HepG2 (cell line): ENCODE measurements around the gene CNN3. TPM values are rescaled to one million over a fixed set of nuclear protein-coding genes. Genes with fewer than 3 reads are reported as not detected.

Experiments used
- ATAC-seq: fragments of 200-7000 bp; cut with Tn5 transposase; 3 replicates; pipeline ENCODE4 v1.9.1; 2020; ENCODE audit warnings: mild to moderate bottlenecking, moderate library complexity
- BruUV-seq: library from RNA; stranded (reverse); fragments of 400-500 nt; replicated peaks from 2 replicates; lab custom pipeline; 2021; lab: Mats Ljungman, UMichigan
- CTCF ChIA-PET: fragments of 300-600 bp; formaldehyde crosslinking; extraction: SDS; loops from one replicate; lab custom pipeline; 2021; ENCODE audit warnings: low total read pairs, inconsistent platforms, low intra/inter-chr PET ratio; lab: Yijun Ruan, JAX
- POLR2A ChIA-PET: fragments of 350-600 bp; sonication (Branson Sonifier 250); formaldehyde crosslinking; loops from one replicate; lab custom pipeline; 2020; ENCODE audit warnings: antibody characterized with exemption, inconsistent platforms; lab: Yijun Ruan, JAX
- DNase-seq: peaks from one replicate; pipeline ENCODE4 v3.0.0-alpha.2; 2015; ENCODE audit warnings: low spot score
- FAIRE-seq: peaks from 3 replicates; lab custom pipeline; 2011; peaks lifted over from hg19 to GRCh38; lab: Jason Lieb, UNC
- H2AFZ ChIP-seq: one replicate; pipeline ENCODE4 v1.6.1; 2011; ENCODE audit warnings: low read length, inconsistent platforms
- H3K27ac ChIP-seq: fragments of 300-600 bp; 3 replicates; pipeline ENCODE4 v1.8.0; 2011; ENCODE audit warnings: mixed run types, mild to moderate bottlenecking, mixed read lengths, low read length, inconsistent platforms; ENCODE audit not compliant: insufficient read depth; ENCODE audit errors: extremely low read length
- H3K27me3 ChIP-seq, 2 experiments: fragments of 200-600 bp in 1 of 2; 2 replicates in 1 of 2; 3 replicates in 1 of 2; pipeline versions ENCODE4 v1.6.0 to v1.8.0; 2011; ENCODE audit warnings: low read length in 2 of 2, mild to moderate bottlenecking in 2 of 2, moderate library complexity in 2 of 2, inconsistent platforms in 1 of 2; ENCODE audit not compliant: insufficient read depth in 2 of 2, control insufficient read depth in 1 of 2
- H3K36me3 ChIP-seq, 2 experiments: fragments of 200-600 bp in 1 of 2; replicated peaks in 1 of 2; 2 replicates in 1 of 2; 3 replicates in 1 of 2; pipeline versions ENCODE4 v1.5.1 to v1.8.0; 2011; ENCODE audit warnings: low read length in 2 of 2, inconsistent platforms in 1 of 2; ENCODE audit not compliant: insufficient read depth in 2 of 2, control insufficient read depth in 1 of 2
- H3K4me1 ChIP-seq: 2 replicates; pipeline ENCODE4 v1.5.1; 2012; ENCODE audit warnings: low read length, inconsistent platforms; ENCODE audit not compliant: insufficient read depth
- H3K4me2 ChIP-seq: 2 replicates; pipeline ENCODE4 v1.6.0; 2011; ENCODE audit warnings: low read depth, low read length, inconsistent platforms
- H3K4me3 ChIP-seq, 3 experiments: fragments of 200-600 bp in 1 of 3; sonication (generic), shearing (Covaris generic) in 1 of 3; replicated peaks in 1 of 3; 2 replicates each; pipeline ENCODE4 v1.5.1; 2011 to 2016; ENCODE audit warnings: low read length in 3 of 3, inconsistent platforms in 2 of 3, low read depth in 2 of 3, mild to moderate bottlenecking in 2 of 3, control low read depth in 1 of 3, mixed read lengths in 1 of 3; ENCODE audit not compliant: insufficient read depth in 1 of 3
- H3K79me2 ChIP-seq: one replicate; pipeline ENCODE4 v1.6.1; 2011; ENCODE audit warnings: low read length, inconsistent platforms; ENCODE audit not compliant: insufficient read depth
- H3K9ac ChIP-seq: 2 replicates; pipeline ENCODE4 v1.6.0; 2011; ENCODE audit warnings: mild to moderate bottlenecking, low read depth, low read length, inconsistent platforms; ENCODE audit not compliant: insufficient read depth
- H3K9me3 ChIP-seq: 2 replicates; pipeline ENCODE4 v1.5.1; 2012; ENCODE audit warnings: mild to moderate bottlenecking, low read length
- H4K20me1 ChIP-seq: 2 replicates; pipeline ENCODE4 v1.6.0; 2011; ENCODE audit warnings: inconsistent platforms, mild to moderate bottlenecking, low read length, moderate library complexity; ENCODE audit not compliant: insufficient read depth
- HCFC1 ChIP-seq: fragments of 150-350 bp; IDR thresholded peaks from 2 replicates; pipeline ENCODE4 v1.6.1; 2014; ENCODE audit warnings: low read depth, low read length
- KDM2A ChIP-seq: sonication (generic); formaldehyde crosslinking; IDR thresholded peaks from 2 replicates; pipeline ENCODE4 v1.4.0; 2020; ENCODE audit warnings: low read depth, missing genetic modification reagents, borderline replicate concordance
- KDM3A ChIP-seq: IDR thresholded peaks from 2 replicates; pipeline ENCODE4 v1.6.1; 2018; ENCODE audit warnings: low read depth, missing compliant biosample characterization
- MAZ ChIP-seq, 2 experiments: sonication (generic) in 1 of 2; formaldehyde crosslinking in 1 of 2; IDR thresholded peaks; 2 replicates each; pipeline versions ENCODE4 v1.5.0 to v1.6.1; 2012 to 2020; ENCODE audit warnings: low read depth in 2 of 2, mild to moderate bottlenecking in 2 of 2, borderline replicate concordance in 1 of 2, improper control_type of control experiment in 1 of 2, low read length in 1 of 2, missing genetic modification reagents in 1 of 2, moderate library complexity in 1 of 2
- MBD4 ChIP-seq: IDR thresholded peaks from 2 replicates; pipeline ENCODE4 v1.6.1; 2012; ENCODE audit warnings: low read length, inconsistent platforms, borderline replicate concordance
- NFE2 ChIP-seq: sonication (generic); formaldehyde crosslinking; IDR thresholded peaks from 2 replicates; pipeline ENCODE4 v1.4.0; 2020; ENCODE audit warnings: missing genetic modification reagents
- PAF1 ChIP-seq: IDR thresholded peaks from 2 replicates; pipeline ENCODE4 v1.6.1; 2016; ENCODE audit warnings: missing genetic modification reagents, missing compliant biosample characterization
- SRSF9 ChIP-seq: fragments of 200-400 bp; formaldehyde crosslinking; IDR thresholded peaks from 2 replicates; pipeline ENCODE4 v1.6.1; 2018; ENCODE audit warnings: borderline replicate concordance, mild to moderate bottlenecking, low read depth, low read length; ENCODE audit not compliant: insufficient read depth, poor library complexity, severe bottlenecking
- ZNF251 ChIP-seq: sonication (generic); formaldehyde crosslinking; IDR thresholded peaks from 2 replicates; pipeline ENCODE4 v1.9.0; 2021; ENCODE audit warnings: mild to moderate bottlenecking, missing genetic modification reagents
- ZNF33B ChIP-seq: sonication (generic); formaldehyde crosslinking; IDR thresholded peaks from 2 replicates; pipeline ENCODE4 v1.5.1; 2020; ENCODE audit warnings: mild to moderate bottlenecking, missing genetic modification reagents
- ZNF605 ChIP-seq: sonication (generic); formaldehyde crosslinking; IDR thresholded peaks from 2 replicates; pipeline ENCODE4 v1.8.0; 2022; ENCODE audit warnings: mild to moderate bottlenecking, missing genetic modification reagents
- WGBS: methylation state at CpG from one replicate; pipeline ENCODE4 v1.1.6; 2017; ENCODE audit warnings: low lambda C conversion rate; 5-methylcytosine and 5-hydroxymethylcytosine counted together
- in situ Hi-C: cut with HindIII; loops from 2 replicates; pipeline ENCODE4 v1.10.0; 2017; ENCODE audit warnings: low pct_unique_long_range_greater_than_20kb; ENCODE audit not compliant: extremely low pct_ligation_motif_present
- intact Hi-C: fragments of 100-400 bp; cut with micrococcal nuclease; formaldehyde crosslinking; loops from one replicate; pipeline ENCODE4 v1.10.0; 2022; ENCODE audit not compliant: unreplicated experiment
- polyA plus RNA-seq, 8 experiments: library from polyadenylated mRNA; depleted of rRNA in 3 of 8; stranded (reverse) in 7 of 8; unstranded in 1 of 8; fragments of >200 nt; fragmentation: Illumina TruSeq in 4 of 8; extraction: Trizol in 4 of 8; gene quantifications; 2 replicates each; pipeline versions ENCODE4 v1.2.1 to v1.2.3, GENCODE V29; 2011 to 2016; ENCODE audit warnings: low read depth in 4 of 8, missing spikeins in 1 of 8, mixed read lengths in 1 of 8; ENCODE audit not compliant: insufficient read depth in 1 of 8
- total RNA-seq, 5 experiments: library from RNA; depleted of rRNA; stranded (reverse); fragments of >200 nt; fragmentation: Illumina TruSeq; extraction: Trizol; gene quantifications; 2 replicates each; pipeline ENCODE4 v1.2.3, GENCODE V29; 2016; ENCODE audit warnings: low read depth in 1 of 5
- TF ChIP-seq, protein P1 (sequence below): sonication (generic); formaldehyde crosslinking; IDR thresholded peaks from 2 replicates; pipeline ENCODE4 v1.4.0; 2020; ENCODE audit warnings: mild to moderate bottlenecking, missing genetic modification reagents

The CNN3 gene
- total and polyA plus RNA-seq, 2 of the 13 experiments (the other 11 are each of a cell fraction or from before 2014, with no cell fraction given), result 113 to 223 TPM

DNA sequence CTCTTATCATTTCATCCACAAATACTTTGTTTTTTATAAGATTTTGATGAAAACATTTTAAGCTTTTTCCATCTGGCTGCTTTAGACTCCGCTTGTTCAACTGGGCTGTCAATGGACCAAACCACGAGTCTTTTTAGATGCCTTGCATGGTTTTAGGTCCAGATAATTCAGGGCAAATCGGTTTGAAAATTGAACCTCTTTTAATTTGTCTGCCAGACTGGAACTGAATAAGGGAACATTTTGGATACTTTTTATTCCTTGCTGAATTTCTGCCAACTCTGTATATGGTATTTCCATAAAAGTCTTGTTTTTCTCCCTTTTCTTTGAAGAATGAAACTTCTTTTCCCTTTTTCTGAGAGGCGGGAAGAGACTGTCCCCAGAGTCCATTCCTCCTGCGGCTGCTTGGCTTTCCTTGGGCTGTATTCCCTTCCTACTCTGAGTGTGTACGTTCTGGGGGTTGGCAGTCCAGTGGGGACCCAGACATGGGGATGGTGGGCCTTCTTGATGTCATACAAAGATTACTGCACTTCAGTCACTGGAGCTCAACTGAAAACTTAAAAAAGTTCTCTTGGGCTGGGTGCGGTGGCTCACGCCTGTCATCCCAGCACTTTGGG is 46.5 kb upstream of the CNN3 start (continued):
- TF ChIP-seq ZNF251 (CRISPR knock-in tag) (no peak), MBD4 (no peak), SRSF9 (no peak), PAF1 (CRISPR knock-in tag) (no peak), MAZ (IDR thresholded peaks at IDR 0.05; ENCODE audit: borderline replicate concordance, low read depth, low read length) (no peak), MAZ (CRISPR knock-in tag; IDR thresholded peaks at IDR 0.05; ENCODE audit: low read depth) (no peak)

DNA sequence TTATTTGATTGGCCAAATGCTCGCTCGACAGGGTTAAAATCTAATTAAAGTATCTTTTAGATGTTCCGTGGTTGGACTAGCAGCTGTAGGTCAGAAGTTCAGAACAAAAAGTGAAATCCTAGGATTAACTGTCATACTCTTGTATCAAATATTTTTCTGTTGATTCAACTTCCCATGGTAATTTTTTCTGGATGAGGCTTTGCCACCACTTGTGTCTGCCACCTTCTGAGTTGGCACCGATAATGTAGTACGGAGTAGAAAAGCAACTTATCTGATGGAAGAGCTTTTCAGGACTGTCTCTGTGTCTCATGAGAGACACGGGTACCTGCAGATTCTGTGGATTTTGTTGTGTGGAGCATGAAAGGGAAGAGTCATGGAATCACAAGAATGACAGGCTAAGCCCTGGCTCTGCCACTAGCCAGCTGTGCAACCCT is 44.6 kb upstream of the CNN3 start:
- Histone ChIP-seq H3K4me1 (peaks cover 10% of the 10 kb centered on the region; the same call in 1 of the 2 replicates), H3K27ac (no peak overlapping the region), H3K79me2 (no peaks in the 10 kb centered on the region), H3K4me3 (no peak overlapping the region), H3K36me3 (no peaks in the 10 kb centered on the region), H3K9ac (no peak overlapping the region), H3K27me3 (no peaks in the 10 kb centered on the region), H2AFZ (no peak overlapping the region), H3K9me3 (no peaks in the 10 kb centered on the region), H4K20me1 (no peaks in the 10 kb centered on the region), H3K4me2 (no peak overlapping the region)
- BruUV-seq, result no TSS peak
- ChIA-PET CTCF (no interaction called here), POLR2A (no interaction called here)
- ATAC-seq, result no peak
- 94% methylated on average over 6 of the region's 6 CpGs for WGBS
- in situ Hi-C loops, result no loop called here
- intact Hi-C loops, result no loop called here
- FAIRE-seq, result no peak
- TF ChIP-seq ZNF605 (CRISPR knock-in tag) (no peak), KDM2A (CRISPR knock-in tag) (no peak), KDM3A (CRISPR knock-in tag) (no peak), HCFC1 (no peak), NFE2 (CRISPR knock-in tag) (no peak), ZNF33B (CRISPR knock-in tag) (no peak)
- TF ChIP-seq, protein P1, sequence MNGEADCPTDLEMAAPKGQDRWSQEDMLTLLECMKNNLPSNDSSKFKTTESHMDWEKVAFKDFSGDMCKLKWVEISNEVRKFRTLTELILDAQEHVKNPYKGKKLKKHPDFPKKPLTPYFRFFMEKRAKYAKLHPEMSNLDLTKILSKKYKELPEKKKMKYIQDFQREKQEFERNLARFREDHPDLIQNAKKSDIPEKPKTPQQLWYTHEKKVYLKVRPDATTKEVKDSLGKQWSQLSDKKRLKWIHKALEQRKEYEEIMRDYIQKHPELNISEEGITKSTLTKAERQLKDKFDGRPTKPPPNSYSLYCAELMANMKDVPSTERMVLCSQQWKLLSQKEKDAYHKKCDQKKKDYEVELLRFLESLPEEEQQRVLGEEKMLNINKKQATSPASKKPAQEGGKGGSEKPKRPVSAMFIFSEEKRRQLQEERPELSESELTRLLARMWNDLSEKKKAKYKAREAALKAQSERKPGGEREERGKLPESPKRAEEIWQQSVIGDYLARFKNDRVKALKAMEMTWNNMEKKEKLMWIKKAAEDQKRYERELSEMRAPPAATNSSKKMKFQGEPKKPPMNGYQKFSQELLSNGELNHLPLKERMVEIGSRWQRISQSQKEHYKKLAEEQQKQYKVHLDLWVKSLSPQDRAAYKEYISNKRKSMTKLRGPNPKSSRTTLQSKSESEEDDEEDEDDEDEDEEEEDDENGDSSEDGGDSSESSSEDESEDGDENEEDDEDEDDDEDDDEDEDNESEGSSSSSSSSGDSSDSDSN (CRISPR knock-in tag), result no peak
- DNase-seq, result no peak
